ENCODE measurements around the gene FCHSD2. TPM values are rescaled to one million over a fixed set of nuclear protein-coding genes. Genes with fewer than 3 reads are reported as not detected.

The FCHSD2 gene
- polyA plus RNA-seq, 2 of the 4 experiments (the other 2 are of a cell fraction) = 10.5 to 19.0 TPM

GRCh38 chr11:73173755-73174494, 31.8 kb upstream of the FCHSD2 start:
- 83% methylated on average over 8 of the region's 11 CpGs for WGBS (ENCODE audit: missing lambda C conversion rate)
- TF ChIP-seq CHD4 (IDR thresholded peaks at IDR 0.05; ENCODE audit: borderline replicate concordance) (no peak), USF2 (IDR thresholded peaks at IDR 0.05) (no peak), NR3C1 (IDR thresholded peaks at IDR 0.05) (no peak), EHF (CRISPR knock-in tag; IDR thresholded peaks at IDR 0.05) (no peak), HOXA7 (CRISPR knock-in tag; IDR thresholded peaks at IDR 0.05) (no peak), PHF8 (IDR thresholded peaks at IDR 0.05; ENCODE audit: borderline replicate concordance, low read depth) (no peak), FOSL2 (IDR thresholded peaks at IDR 0.05) (no peak), FOSL2 (CRISPR knock-in tag; IDR thresholded peaks at IDR 0.05) (no peak), RCOR1 (IDR thresholded peaks at IDR 0.05; ENCODE audit: low read depth, low read length) (no peak), CBX8 (IDR thresholded peaks at IDR 0.05) (no peak), RAD21 (conservative IDR thresholded peaks at IDR 0.05 in 1 of 2, IDR thresholded peaks at IDR 0.05 in 1 of 2) (no peak), SMC3 (IDR thresholded peaks at IDR 0.05) (no peak), GATA3 (IDR thresholded peaks at IDR 0.05; ENCODE audit: borderline replicate concordance) (no peak)
- TF ChIP-seq, protein P1, sequence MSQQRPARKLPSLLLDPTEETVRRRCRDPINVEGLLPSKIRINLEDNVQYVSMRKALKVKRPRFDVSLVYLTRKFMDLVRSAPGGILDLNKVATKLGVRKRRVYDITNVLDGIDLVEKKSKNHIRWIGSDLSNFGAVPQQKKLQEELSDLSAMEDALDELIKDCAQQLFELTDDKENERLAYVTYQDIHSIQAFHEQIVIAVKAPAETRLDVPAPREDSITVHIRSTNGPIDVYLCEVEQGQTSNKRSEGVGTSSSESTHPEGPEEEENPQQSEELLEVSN (IDR thresholded peaks at IDR 0.05; ENCODE audit: borderline replicate concordance, low read depth) = no peak
- Histone ChIP-seq H3K4me3 (no peak overlapping the region), H3K27ac (no peak overlapping the region), H3K4me2 (no peak overlapping the region), H3K4me1 (no peaks in the 10 kb centered on the region), H3K9me3 (no peaks in the 10 kb centered on the region)
- ChIA-PET CTCF (interaction anchor here (1.3 to 14.3 kb wide), 2 partner anchors 250 to 345 kb away, joined by 3 to 339 read pairs; no protein-coding TSS in a partner anchor), POLR2A (no interaction called here)
- no peak for DNase-seq (ENCODE audit: low read depth in 1 of 2, low spot score in 1 of 2)
- FAIRE-seq = no peak
- no peak for ATAC-seq

DNA sequence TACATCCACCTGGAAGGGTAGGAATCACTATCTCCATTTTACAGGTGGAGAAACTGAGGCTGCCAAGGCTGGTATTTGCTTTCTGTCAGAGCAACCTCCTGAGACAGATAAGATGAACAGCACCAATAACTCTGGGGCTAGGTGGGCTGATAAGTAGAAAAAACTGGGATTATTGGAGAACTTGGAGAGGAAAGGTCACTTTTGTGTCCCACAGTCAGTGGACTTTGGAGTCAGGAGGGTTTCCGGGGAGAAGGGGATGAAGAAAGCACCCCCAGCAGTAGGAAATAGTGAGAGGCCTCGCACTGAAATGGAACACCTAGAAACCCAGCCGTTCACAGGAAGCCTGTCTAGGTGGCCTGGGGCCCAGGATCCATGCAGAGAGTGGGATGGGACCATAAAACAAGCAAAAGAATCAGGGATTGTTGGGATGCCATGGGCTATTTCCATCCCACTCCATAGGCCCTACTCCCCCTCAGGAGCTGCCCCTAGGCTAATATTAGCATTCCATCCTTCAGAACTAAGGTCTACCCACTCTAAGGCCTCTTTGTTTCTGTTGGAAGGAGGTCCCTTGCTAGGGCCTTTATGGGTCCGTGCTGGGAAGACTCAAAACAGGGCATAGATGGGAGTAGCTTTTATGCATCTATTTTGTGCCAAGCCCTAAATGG, 31.0 kb upstream of the FCHSD2 start:
- no peak overlapping the region for H3K4me2 ChIP-seq
- H3K4me3 ChIP-seq = no peak overlapping the region
- CTCF ChIA-PET = interaction anchor here (1.3 to 14.3 kb wide), 2 partner anchors 249 to 344 kb away, joined by 3 to 339 read pairs; no protein-coding TSS in a partner anchor
- FAIRE-seq (no peak), ATAC-seq (no peak), DNase-seq (ENCODE audit: low read depth in 1 of 2, low spot score in 1 of 2) (no peak)
- TF ChIP-seq, protein P2, sequence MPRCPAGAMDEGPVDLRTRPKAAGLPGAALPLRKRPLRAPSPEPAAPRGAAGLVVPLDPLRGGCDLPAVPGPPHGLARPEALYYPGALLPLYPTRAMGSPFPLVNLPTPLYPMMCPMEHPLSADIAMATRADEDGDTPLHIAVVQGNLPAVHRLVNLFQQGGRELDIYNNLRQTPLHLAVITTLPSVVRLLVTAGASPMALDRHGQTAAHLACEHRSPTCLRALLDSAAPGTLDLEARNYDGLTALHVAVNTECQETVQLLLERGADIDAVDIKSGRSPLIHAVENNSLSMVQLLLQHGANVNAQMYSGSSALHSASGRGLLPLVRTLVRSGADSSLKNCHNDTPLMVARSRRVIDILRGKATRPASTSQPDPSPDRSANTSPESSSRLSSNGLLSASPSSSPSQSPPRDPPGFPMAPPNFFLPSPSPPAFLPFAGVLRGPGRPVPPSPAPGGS (IDR thresholded peaks at IDR 0.05) = no peak
- TF ChIP-seq HEYL (CRISPR knock-in tag; IDR thresholded peaks at IDR 0.05) = no peak
- no peak for TF ChIP-seq RAD21 (conservative IDR thresholded peaks at IDR 0.05 in 1 of 2, IDR thresholded peaks at IDR 0.05 in 1 of 2)
- no peak for TF ChIP-seq HMGXB4 (CRISPR knock-in tag; IDR thresholded peaks at IDR 0.05; ENCODE audit: borderline replicate concordance)
- TF ChIP-seq HOXB5 (CRISPR knock-in tag; IDR thresholded peaks at IDR 0.05) = no peak
- TF ChIP-seq CBX8 (IDR thresholded peaks at IDR 0.05) = no peak
- TF ChIP-seq ZNF302 (CRISPR knock-in tag; IDR thresholded peaks at IDR 0.05) = no peak
- no peak for TF ChIP-seq ESRRA (IDR thresholded peaks at IDR 0.05; ENCODE audit: borderline replicate concordance, low read length)
- no peak for TF ChIP-seq POLR2AphosphoS2 (conservative IDR thresholded peaks at IDR 0.05; ENCODE audit: low read length)
- TF ChIP-seq RFX5 (IDR thresholded peaks at IDR 0.05) = no peak
- no peak for TF ChIP-seq EHF (CRISPR knock-in tag; IDR thresholded peaks at IDR 0.05)
- no peak for TF ChIP-seq EP300 (IDR thresholded peaks at IDR 0.05)
- TF ChIP-seq USF2 (IDR thresholded peaks at IDR 0.05) = no peak
- TF ChIP-seq ZFP36 (IDR thresholded peaks at IDR 0.05; ENCODE audit: borderline replicate concordance, partially characterized antibody) = no peak
- TF ChIP-seq KDM5A (IDR thresholded peaks at IDR 0.05) = no peak
- TF ChIP-seq GATA3 (IDR thresholded peaks at IDR 0.05; ENCODE audit: borderline replicate concordance) = no peak
- no peak for TF ChIP-seq REST (IDR thresholded peaks at IDR 0.05)
- H3K9me3 ChIP-seq = no peaks in the 10 kb centered on the region
- WGBS (ENCODE audit: missing lambda C conversion rate) = 79% methylated on average over 4 of the region's 4 CpGs
- POLR2A ChIA-PET = no interaction called here
- H3K27ac ChIP-seq = no peak overlapping the region
- H3K4me1 ChIP-seq = no peaks in the 10 kb centered on the region
